ENCODE data around the gene SH3RF3. TPM values are rescaled to one million over a fixed set of nuclear protein-coding genes. Genes with fewer than 3 reads are reported as not detected.

Gene SH3RF3
- polyA plus RNA-seq, 1 donor (not counting 4 experiments of a cell fraction or from before 2014, with no cell fraction given), result 0.08 TPM

DNA sequence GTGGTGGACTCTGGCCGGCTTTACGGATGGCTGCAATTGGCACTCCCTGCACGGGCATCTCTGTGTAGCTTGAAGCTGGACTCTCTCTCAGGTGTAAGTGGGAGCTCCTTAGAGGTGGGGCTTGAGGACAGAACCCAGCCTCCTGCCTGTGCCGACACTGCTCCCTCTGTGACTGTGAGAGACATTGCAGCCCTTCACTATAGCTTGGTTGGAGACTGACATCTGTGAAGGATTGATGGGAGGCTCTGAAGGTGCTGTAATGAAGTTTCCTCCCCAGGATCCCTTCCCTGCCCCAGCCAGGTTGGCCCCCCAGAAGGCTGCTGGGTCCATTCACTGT lies 166.7 kb downstream of the SH3RF3 start:
- Histone ChIP-seq H3K9me1 (ENCODE audit: control insufficient read depth, extremely low read depth, insufficient read depth, low read length) (no peaks in the 10 kb centered on the region), H3K27me3 (ENCODE audit: control insufficient read depth, extremely low read depth, insufficient read depth, low read length) (peaks cover 17% of the 10 kb centered on the region), H3K4me3 (ENCODE audit: control insufficient read depth in 2 of 3, extremely low read depth in 1 of 3, insufficient read depth in 2 of 3, low read depth in 1 of 3, low read length in 3 of 3) (no peak overlapping the region), H3K36me3 (ENCODE audit: control insufficient read depth in 2 of 2, extremely low read depth in 1 of 2, insufficient read depth in 2 of 2, low read length in 2 of 2) (no peaks in the 10 kb centered on the region), H3K4me2 (ENCODE audit: control insufficient read depth, extremely low read depth, insufficient read depth, low read depth, low read length) (no peak overlapping the region), H3K79me2 (ENCODE audit: control insufficient read depth, insufficient read depth, low read length) (no peaks in the 10 kb centered on the region), H2AFZ (ENCODE audit: control insufficient read depth, low read length) (no peak overlapping the region), H3K9me3 (ENCODE audit: control insufficient read depth, low read depth, low read length) (no peaks in the 10 kb centered on the region), H3K9ac (ENCODE audit: control insufficient read depth, extremely low read depth, insufficient read depth, low read length) (no peak overlapping the region), H3K4me1 (ENCODE audit: control insufficient read depth, extremely low read depth, insufficient read depth, low read length) (no peaks in the 10 kb centered on the region), H4K20me1 (ENCODE audit: control insufficient read depth, extremely low read depth, insufficient read depth, low read length) (no peaks in the 10 kb centered on the region), H3K27ac (ENCODE audit: control insufficient read depth, insufficient read depth, low read length) (no peak overlapping the region)
- no peak for FAIRE-seq
- no peak for TF ChIP-seq EZH2 (IDR thresholded peaks at IDR 0.05; ENCODE audit: low read length)
- no peak for DNase-seq (ENCODE audit: low read depth, low spot score)
- dilution Hi-C loops (cut with MboI; ENCODE audit: extremely low pct_ligation_motif_present, low sequenced_read_pairs), result no loop called here

DNA sequence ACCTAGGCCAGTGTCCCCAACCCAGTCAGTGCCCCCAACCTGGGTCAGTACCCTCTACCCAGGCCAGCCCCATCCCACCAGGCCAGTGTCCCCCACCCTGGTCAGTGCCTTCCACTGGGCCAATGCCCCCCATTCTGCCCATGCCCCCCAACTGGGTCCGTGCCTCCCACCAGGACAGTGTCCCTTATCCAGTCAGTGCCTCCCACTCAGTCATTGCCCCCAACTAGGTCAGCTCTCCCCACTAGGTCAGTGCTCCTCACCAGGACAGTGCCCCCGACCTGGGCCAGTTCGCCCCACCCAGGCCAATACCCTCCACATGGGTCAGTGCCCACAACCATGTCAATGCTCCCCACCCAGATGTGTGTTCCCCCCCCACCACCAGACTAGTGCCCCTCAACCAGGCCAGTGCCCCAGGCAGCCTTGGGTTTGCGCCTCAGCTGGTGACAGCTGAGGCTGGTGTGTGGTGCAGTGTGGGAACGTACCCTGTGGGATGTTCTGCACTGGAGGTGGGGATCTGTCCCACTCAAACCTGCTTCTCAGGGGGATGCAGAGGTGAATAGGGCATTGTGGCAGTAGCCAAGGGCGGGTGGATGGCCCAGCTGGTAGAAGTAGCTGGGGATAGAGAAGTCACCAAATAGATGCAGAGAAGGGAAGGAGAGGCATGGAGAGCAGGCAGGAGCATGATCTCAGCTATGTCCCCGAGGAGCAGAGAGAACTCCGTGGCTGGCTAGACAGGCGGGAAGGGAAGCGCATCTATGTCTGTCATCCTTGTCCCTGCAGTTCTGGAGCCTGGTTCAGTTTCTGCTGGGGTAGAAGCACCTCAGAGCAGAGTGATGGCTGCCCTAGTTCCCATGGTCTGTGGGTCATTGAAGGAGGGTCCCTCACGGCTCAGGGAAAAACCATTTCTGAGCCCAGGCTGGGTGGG lies 168.8 kb downstream of the SH3RF3 start:
- H3K36me3 ChIP-seq (ENCODE audit: control insufficient read depth in 2 of 2, extremely low read depth in 1 of 2, insufficient read depth in 2 of 2, low read length in 2 of 2), result no peaks in the 10 kb centered on the region
- no peaks in the 10 kb centered on the region for H3K9me3 ChIP-seq (ENCODE audit: control insufficient read depth, low read depth, low read length)
- H4K20me1 ChIP-seq (ENCODE audit: control insufficient read depth, extremely low read depth, insufficient read depth, low read length), result no peaks in the 10 kb centered on the region
- H3K9me1 ChIP-seq (ENCODE audit: control insufficient read depth, extremely low read depth, insufficient read depth, low read length), result no peaks in the 10 kb centered on the region
- dilution Hi-C loops (cut with MboI; ENCODE audit: extremely low pct_ligation_motif_present, low sequenced_read_pairs), result no loop called here
- no peaks in the 10 kb centered on the region for H3K79me2 ChIP-seq (ENCODE audit: control insufficient read depth, insufficient read depth, low read length)
- H3K4me3 ChIP-seq (ENCODE audit: control insufficient read depth in 2 of 3, extremely low read depth in 1 of 3, insufficient read depth in 2 of 3, low read depth in 1 of 3, low read length in 3 of 3), result no peak overlapping the region
- no peak overlapping the region for H3K9ac ChIP-seq (ENCODE audit: control insufficient read depth, extremely low read depth, insufficient read depth, low read length)
- H3K4me2 ChIP-seq (ENCODE audit: control insufficient read depth, extremely low read depth, insufficient read depth, low read depth, low read length), result no peak overlapping the region
- H3K27me3 ChIP-seq (ENCODE audit: control insufficient read depth, extremely low read depth, insufficient read depth, low read length), result peaks cover 21% of the 10 kb centered on the region
- H2AFZ ChIP-seq (ENCODE audit: control insufficient read depth, low read length), result no peak overlapping the region
- no peaks in the 10 kb centered on the region for H3K4me1 ChIP-seq (ENCODE audit: control insufficient read depth, extremely low read depth, insufficient read depth, low read length)
- TF ChIP-seq, protein P1, sequence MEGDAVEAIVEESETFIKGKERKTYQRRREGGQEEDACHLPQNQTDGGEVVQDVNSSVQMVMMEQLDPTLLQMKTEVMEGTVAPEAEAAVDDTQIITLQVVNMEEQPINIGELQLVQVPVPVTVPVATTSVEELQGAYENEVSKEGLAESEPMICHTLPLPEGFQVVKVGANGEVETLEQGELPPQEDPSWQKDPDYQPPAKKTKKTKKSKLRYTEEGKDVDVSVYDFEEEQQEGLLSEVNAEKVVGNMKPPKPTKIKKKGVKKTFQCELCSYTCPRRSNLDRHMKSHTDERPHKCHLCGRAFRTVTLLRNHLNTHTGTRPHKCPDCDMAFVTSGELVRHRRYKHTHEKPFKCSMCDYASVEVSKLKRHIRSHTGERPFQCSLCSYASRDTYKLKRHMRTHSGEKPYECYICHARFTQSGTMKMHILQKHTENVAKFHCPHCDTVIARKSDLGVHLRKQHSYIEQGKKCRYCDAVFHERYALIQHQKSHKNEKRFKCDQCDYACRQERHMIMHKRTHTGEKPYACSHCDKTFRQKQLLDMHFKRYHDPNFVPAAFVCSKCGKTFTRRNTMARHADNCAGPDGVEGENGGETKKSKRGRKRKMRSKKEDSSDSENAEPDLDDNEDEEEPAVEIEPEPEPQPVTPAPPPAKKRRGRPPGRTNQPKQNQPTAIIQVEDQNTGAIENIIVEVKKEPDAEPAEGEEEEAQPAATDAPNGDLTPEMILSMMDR (optimal IDR thresholded peaks at IDR 0.05 in 1 of 3, IDR thresholded peaks at IDR 0.05 in 1 of 3, conservative IDR thresholded peaks at IDR 0.05 in 1 of 3; ENCODE audit: extremely low read depth in 1 of 3, insufficient read depth in 2 of 3, low read length in 3 of 3), result no peak
- no peak for TF ChIP-seq EZH2 (IDR thresholded peaks at IDR 0.05; ENCODE audit: low read length)
- DNase-seq (ENCODE audit: low read depth, low spot score), result no peak
- no peak overlapping the region for H3K27ac ChIP-seq (ENCODE audit: control insufficient read depth, insufficient read depth, low read length)
- no peak for FAIRE-seq

Data from keratinocyte (primary cell).